Measurements from ENCODE around the gene SPTBN1. TPM values are rescaled to one million over a fixed set of nuclear protein-coding genes. Genes with fewer than 3 reads are reported as not detected.

Gene SPTBN1
- total RNA-seq, 1 donor from 2014 or later, result 83.2 TPM

DNA sequence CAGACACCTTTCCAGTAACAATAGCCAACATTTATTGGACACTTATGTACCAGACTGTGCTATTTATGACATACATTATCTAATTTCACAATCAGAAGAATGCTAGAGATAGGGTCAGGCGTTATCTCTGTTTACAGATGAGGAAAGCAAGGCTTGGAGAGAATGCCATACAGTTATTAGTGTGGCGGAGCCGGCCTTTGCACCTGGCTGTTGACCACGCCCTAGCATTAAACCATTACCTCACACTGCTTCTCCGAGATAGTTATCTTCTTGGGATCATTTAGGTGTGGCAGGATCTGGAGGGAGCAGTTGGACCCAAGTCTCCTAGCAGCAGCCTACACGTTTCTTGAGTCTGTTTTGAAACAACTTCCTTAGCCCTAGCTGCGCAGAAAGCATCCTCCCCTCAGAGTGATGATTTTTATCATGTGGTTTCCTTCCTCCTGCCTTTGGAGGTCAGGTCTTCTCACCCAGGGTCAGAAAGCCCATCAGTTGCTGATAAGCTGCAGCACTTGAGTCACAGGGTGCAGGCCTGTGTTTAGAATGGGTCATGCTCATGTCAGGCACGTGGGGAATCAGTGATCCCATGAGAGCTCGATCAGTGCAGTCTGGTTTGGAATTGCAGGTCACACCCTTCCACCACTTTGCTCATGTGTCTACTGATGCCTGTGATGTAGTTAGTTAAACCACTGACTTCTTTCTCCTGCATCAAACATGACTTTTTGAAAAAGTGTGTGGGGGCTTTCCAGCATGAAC, 118.2 kb downstream of the SPTBN1 start:
- TF ChIP-seq, protein P1, sequence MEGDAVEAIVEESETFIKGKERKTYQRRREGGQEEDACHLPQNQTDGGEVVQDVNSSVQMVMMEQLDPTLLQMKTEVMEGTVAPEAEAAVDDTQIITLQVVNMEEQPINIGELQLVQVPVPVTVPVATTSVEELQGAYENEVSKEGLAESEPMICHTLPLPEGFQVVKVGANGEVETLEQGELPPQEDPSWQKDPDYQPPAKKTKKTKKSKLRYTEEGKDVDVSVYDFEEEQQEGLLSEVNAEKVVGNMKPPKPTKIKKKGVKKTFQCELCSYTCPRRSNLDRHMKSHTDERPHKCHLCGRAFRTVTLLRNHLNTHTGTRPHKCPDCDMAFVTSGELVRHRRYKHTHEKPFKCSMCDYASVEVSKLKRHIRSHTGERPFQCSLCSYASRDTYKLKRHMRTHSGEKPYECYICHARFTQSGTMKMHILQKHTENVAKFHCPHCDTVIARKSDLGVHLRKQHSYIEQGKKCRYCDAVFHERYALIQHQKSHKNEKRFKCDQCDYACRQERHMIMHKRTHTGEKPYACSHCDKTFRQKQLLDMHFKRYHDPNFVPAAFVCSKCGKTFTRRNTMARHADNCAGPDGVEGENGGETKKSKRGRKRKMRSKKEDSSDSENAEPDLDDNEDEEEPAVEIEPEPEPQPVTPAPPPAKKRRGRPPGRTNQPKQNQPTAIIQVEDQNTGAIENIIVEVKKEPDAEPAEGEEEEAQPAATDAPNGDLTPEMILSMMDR (IDR thresholded peaks at IDR 0.05), result no peak
- no peaks in the 10 kb centered on the region for H3K9me3 Mint-ChIP-seq
- H3K36me3 Mint-ChIP-seq (ENCODE audit: low read depth), result peaks cover 16% of the 10 kb centered on the region
- H3K27me3 Mint-ChIP-seq, result no peaks in the 10 kb centered on the region
- peak overlapping the region; percentile 94 for H3K27ac Mint-ChIP-seq
- intact Hi-C loops (cut with micrococcal nuclease), result loop anchor here (1.0 to 5.0 kb wide), 7 partner anchors 10 to 1043 kb away; partner anchors contain the start of genes PPP4R3B and RTN4
- H3K4me3 Mint-ChIP-seq, result peak overlapping the region; percentile 69
- ChIA-PET CTCF (interaction anchor here (4.2 kb wide), 1 partner anchor 15 kb away, joined by 21 read pairs; no protein-coding TSS in a partner anchor), POLR2A (interaction anchor here (0.7 to 11.2 kb wide), 8 partner anchors 8 to 99 kb away, joined by 3 to 198 read pairs (median 7); no protein-coding TSS in a partner anchor)
- DNase-seq (peak; percentile 51), ATAC-seq (ENCODE audit: low read depth) (peak; percentile 81)
- peaks cover 99% of the 10 kb centered on the region for H3K4me1 Mint-ChIP-seq

DNA sequence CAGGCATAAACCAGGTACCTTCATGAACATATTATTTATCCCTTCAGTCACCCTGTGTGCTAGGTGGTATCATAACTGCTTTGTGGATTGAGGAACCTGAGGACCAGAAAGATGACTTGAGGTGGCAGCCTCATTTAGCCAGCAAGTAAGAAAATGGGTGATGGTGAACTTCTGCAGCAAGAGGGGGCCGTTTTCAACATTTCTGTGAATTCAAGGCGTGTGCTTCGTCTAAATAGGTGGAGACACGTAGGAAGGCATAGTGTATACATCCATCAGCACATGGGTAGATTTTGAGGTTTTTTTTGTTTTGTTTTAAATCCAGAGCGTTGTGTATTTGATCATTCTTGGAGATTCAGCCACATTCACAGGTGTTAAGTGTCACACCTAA, 118.7 kb downstream of the SPTBN1 start:
- peaks cover 99% of the 10 kb centered on the region for H3K4me1 Mint-ChIP-seq
- no peak for DNase-seq
- CTCF ChIA-PET, result interaction anchor here (2.3 to 4.2 kb wide), 2 partner anchors 16 to 129 kb away, joined by 5 to 21 read pairs; no protein-coding TSS in a partner anchor
- POLR2A ChIA-PET, result interaction anchor here (0.7 to 11.2 kb wide), 8 partner anchors 9 to 98 kb away, joined by 3 to 198 read pairs (median 7); no protein-coding TSS in a partner anchor
- H3K27me3 Mint-ChIP-seq, result no peaks in the 10 kb centered on the region
- no peaks in the 10 kb centered on the region for H3K9me3 Mint-ChIP-seq
- intact Hi-C loops (cut with micrococcal nuclease), result loop anchor here (1.0 to 5.0 kb wide), 7 partner anchors 9 to 1042 kb away; partner anchors contain the start of genes PPP4R3B and RTN4
- TF ChIP-seq, protein P1 (IDR thresholded peaks at IDR 0.05), result no peak
- peak overlapping the region; percentile 94 for H3K27ac Mint-ChIP-seq
- ATAC-seq (ENCODE audit: low read depth), result no peak
- peaks cover 16% of the 10 kb centered on the region for H3K36me3 Mint-ChIP-seq (ENCODE audit: low read depth)
- H3K4me3 Mint-ChIP-seq, result peak overlapping the region; percentile 69

DNA sequence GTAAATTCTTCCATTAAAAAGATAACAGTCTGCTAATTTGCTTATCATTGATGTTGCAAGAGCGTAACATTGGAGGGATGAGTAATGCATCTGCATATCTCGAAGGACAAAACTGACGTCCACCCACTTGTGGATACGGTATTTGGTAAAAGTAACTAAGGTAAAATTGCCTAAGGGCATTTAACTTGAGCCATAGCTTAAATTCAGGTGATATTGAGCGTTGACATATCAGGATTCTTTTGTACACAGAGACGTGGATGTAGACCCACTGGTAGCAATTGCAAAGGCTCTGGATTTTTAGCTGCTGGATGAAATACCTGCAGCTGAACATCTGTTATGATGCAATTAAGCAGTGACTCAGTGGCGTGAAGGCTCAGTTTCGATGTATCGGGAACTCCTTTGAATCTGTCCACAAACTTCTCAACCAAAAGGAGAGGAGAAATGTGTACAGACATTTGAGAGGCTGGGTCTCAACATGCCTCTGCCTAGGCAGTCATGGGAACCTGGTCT, 119.3 kb downstream of the SPTBN1 start:
- intact Hi-C loops (cut with micrococcal nuclease), result no loop called here
- Mint-ChIP-seq H3K9me3 (no peaks in the 10 kb centered on the region), H3K36me3 (ENCODE audit: low read depth) (peaks cover 16% of the 10 kb centered on the region), H3K4me3 (no peak overlapping the region), H3K27me3 (no peaks in the 10 kb centered on the region), H3K4me1 (peaks cover 99% of the 10 kb centered on the region), H3K27ac (peak overlapping the region; percentile 94)
- DNase-seq (no peak), ATAC-seq (ENCODE audit: low read depth) (no peak)
- ChIA-PET CTCF (interaction anchor here (2.3 to 4.2 kb wide), 2 partner anchors 16 to 129 kb away, joined by 5 to 21 read pairs; no protein-coding TSS in a partner anchor), POLR2A (interaction anchor here (0.6 to 11.2 kb wide), 5 partner anchors 10 to 59 kb away, joined by 3 to 198 read pairs (median 9); no protein-coding TSS in a partner anchor)
- TF ChIP-seq, protein P1 (IDR thresholded peaks at IDR 0.05), result no peak

DNA sequence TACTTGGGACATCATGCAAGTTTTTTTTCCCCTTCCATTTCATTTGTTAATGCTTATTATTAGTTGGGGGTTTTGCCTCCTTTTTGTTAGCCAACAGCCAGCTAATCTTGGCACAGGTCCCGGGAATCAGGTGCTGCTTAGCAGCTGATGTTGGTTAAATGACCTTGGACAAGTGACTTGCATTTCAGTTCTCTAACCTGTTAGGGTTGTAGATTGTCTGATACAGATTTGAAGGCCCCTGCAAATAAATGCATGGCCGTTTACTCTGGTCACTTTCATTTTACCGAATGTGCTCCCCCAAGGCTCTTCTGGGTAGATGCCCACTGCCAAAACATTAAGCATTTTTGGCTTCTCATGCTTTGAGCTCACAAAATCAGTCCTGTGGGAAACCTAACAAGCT, 120.9 kb downstream of the SPTBN1 start:
- Mint-ChIP-seq H3K27ac (peak overlapping the region; percentile 19), H3K27me3 (no peaks in the 10 kb centered on the region), H3K9me3 (no peaks in the 10 kb centered on the region), H3K4me3 (no peak overlapping the region), H3K4me1 (peaks cover 98% of the 10 kb centered on the region), H3K36me3 (ENCODE audit: low read depth) (peaks cover 16% of the 10 kb centered on the region)
- POLR2A ChIA-PET, result interaction anchor here (11.2 kb wide), 1 partner anchor 18 kb away, joined by 198 read pairs; no protein-coding TSS in a partner anchor
- intact Hi-C loops (cut with micrococcal nuclease), result no loop called here
- CTCF ChIA-PET, result interaction anchor here (1.5 to 4.2 kb wide), 3 partner anchors 17 to 127 kb away, joined by 3 to 21 read pairs (median 5); no protein-coding TSS in a partner anchor
- DNase-seq (no peak), ATAC-seq (ENCODE audit: low read depth) (no peak)
- TF ChIP-seq, protein P1 (IDR thresholded peaks at IDR 0.05), result no peak
